Nephron progenitor cell (in vitro differentiated cells): ENCODE data around the gene ABCA12.

Experiments used
- DNase-seq: peaks from one replicate; pipeline ENCODE4 v3.0.0; 2021
- H3K27ac Mint-ChIP-seq: 2 replicates; pipeline ENCODE4 v1.8.0; 2021; ENCODE audit warnings: mild to moderate bottlenecking, moderate library complexity, mixed read lengths
- H3K27me3 Mint-ChIP-seq: 2 replicates; pipeline ENCODE4 v1.8.0; 2021; ENCODE audit warnings: mild to moderate bottlenecking, low read depth, mixed read lengths; ENCODE audit not compliant: poor library complexity
- H3K36me3 Mint-ChIP-seq: 2 replicates; pipeline ENCODE4 v1.8.0; 2021; ENCODE audit warnings: low read depth, mixed read lengths
- H3K4me1 Mint-ChIP-seq: 2 replicates; pipeline ENCODE4 v1.8.0; 2021; ENCODE audit warnings: mixed read lengths
- H3K4me3 Mint-ChIP-seq: 2 replicates; pipeline ENCODE4 v1.8.0; 2021; ENCODE audit warnings: mild to moderate bottlenecking, moderate library complexity, mixed read lengths
- H3K9me3 Mint-ChIP-seq: 2 replicates; pipeline ENCODE4 v1.8.0; 2021; ENCODE audit warnings: mild to moderate bottlenecking, moderate library complexity, mixed read lengths
- TF ChIP-seq, protein P1 (sequence below): fragments of 200-600 bp; sonication (generic); IDR thresholded peaks from 2 replicates; pipeline ENCODE4 v1.5.0; 2021; ENCODE audit warnings: antibody characterized with exemption

ABCA12 gene

DNA sequence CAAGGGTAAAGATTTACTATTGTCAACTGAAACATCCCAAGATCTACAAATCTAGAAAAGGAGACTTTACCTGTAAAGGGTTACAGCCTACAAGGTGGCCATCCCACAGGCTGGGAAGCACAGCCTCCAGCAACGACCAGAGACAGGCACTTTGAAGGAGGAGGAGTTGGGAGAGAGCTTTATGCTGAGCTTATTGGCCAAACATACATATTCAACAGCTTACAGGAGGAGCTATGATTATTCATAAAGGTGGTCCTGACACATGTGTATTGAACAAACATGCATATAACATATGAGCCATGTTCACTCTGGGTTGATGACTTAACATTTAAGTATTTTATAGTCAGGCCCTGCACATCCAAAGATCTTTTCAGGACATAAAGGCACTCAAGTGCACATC lies 11.1 kb upstream of the ABCA12 start:
- H3K9me3 Mint-ChIP-seq, result no peaks in the 10 kb centered on the region

DNA sequence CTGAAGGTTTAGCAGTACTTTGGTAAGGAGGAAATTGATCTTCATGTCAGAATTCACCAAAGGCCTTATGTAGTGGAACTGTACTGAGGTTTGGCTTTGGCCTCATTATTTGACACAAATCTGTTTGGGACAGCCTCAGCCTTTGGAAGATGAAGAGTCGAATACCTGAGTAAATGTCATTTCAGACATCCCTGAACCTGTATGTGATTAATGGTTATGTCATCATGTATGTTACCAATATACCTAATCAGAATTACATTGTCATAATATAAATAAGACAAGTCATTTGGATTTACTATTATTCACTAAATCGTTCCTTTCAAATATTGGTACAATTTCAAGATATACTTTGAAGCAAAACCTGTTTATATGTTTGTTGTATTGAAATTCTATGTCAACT lies 10.6 kb upstream of the ABCA12 start:
- H3K9me3 Mint-ChIP-seq, result no peaks in the 10 kb centered on the region
- DNase-seq, result no peak
- H3K4me3 Mint-ChIP-seq, result no peak overlapping the region
- H3K4me1 Mint-ChIP-seq, result no peaks in the 10 kb centered on the region
- H3K27me3 Mint-ChIP-seq, result no peaks in the 10 kb centered on the region
- no peak overlapping the region for H3K27ac Mint-ChIP-seq
- no peaks in the 10 kb centered on the region for H3K36me3 Mint-ChIP-seq
- TF ChIP-seq, protein P1, sequence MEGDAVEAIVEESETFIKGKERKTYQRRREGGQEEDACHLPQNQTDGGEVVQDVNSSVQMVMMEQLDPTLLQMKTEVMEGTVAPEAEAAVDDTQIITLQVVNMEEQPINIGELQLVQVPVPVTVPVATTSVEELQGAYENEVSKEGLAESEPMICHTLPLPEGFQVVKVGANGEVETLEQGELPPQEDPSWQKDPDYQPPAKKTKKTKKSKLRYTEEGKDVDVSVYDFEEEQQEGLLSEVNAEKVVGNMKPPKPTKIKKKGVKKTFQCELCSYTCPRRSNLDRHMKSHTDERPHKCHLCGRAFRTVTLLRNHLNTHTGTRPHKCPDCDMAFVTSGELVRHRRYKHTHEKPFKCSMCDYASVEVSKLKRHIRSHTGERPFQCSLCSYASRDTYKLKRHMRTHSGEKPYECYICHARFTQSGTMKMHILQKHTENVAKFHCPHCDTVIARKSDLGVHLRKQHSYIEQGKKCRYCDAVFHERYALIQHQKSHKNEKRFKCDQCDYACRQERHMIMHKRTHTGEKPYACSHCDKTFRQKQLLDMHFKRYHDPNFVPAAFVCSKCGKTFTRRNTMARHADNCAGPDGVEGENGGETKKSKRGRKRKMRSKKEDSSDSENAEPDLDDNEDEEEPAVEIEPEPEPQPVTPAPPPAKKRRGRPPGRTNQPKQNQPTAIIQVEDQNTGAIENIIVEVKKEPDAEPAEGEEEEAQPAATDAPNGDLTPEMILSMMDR, result no peak

More for the DNA sequence above, 11.1 kb upstream of the ABCA12 start:
- no peaks in the 10 kb centered on the region for H3K36me3 Mint-ChIP-seq
- TF ChIP-seq, protein P1, result no peak
- H3K27me3 Mint-ChIP-seq, result no peaks in the 10 kb centered on the region
- no peak overlapping the region for H3K4me3 Mint-ChIP-seq
- H3K4me1 Mint-ChIP-seq, result no peaks in the 10 kb centered on the region
- DNase-seq, result no peak
- H3K27ac Mint-ChIP-seq, result no peak overlapping the region

DNA sequence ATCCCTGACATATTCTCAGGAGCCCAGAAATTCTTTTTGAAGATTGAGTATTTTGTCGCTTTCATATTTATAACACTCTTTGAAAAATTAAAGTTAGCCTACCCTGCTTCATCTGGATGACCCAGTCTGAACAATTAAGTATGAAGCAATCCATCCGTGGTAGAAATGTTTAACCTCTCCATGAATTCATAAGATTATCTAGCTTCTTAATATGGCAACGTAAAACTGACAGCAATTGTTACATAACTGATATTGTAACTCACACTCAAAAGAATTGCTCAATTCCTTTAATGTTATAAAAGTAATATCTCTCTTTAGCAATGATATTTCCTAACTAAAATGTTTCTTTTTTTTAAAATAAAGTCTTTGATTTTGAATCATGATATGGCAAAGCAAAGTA lies 7.2 kb upstream of the ABCA12 start:
- Mint-ChIP-seq H3K4me1 (no peaks in the 10 kb centered on the region), H3K4me3 (no peak overlapping the region), H3K36me3 (no peaks in the 10 kb centered on the region), H3K27ac (no peak overlapping the region), H3K9me3 (no peaks in the 10 kb centered on the region), H3K27me3 (no peaks in the 10 kb centered on the region)
- TF ChIP-seq, protein P1, result no peak
- no peak for DNase-seq

DNA sequence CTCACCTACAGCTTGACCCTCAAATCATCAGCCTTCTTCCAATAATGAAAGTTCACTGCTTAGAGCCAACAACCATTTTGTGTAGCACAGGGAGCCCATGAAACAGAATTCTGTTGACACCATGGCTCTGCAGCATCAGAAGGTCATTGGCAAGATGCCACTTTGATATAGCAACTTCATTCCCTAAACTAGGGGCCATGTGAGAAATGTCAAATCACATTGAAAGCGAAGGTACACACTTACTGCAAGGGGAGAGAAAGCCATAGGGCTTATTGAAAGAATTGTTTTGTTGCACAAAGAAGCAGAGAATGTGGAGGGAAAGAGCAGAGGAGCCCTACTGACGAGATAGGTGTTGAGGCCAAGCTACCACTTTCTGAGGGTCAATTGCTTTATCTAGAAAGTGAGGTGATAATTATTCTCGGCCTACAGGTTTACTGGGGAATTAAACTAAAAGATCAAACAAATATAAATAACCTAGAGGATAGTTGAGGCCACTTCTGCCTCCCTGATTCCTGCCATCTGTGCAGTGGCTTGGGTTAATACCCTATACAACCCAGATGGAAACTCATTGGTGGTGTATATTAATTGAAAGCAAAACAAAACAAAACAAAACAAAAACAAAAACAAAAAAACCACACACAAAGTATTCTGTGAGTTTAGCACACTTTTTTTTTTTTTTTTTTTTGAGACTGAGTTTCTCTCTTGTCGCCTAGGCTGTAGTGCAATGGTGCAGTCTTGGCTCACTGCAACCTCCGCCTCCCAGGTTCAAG lies 5.9 kb upstream of the ABCA12 start:
- no peaks in the 10 kb centered on the region for H3K4me1 Mint-ChIP-seq
- no peak overlapping the region for H3K4me3 Mint-ChIP-seq
- DNase-seq, result no peak
- no peaks in the 10 kb centered on the region for H3K9me3 Mint-ChIP-seq
- TF ChIP-seq, protein P1, result no peak
- H3K36me3 Mint-ChIP-seq, result no peaks in the 10 kb centered on the region
- peaks cover 2% of the 10 kb centered on the region for H3K27me3 Mint-ChIP-seq
- no peak overlapping the region for H3K27ac Mint-ChIP-seq

DNA sequence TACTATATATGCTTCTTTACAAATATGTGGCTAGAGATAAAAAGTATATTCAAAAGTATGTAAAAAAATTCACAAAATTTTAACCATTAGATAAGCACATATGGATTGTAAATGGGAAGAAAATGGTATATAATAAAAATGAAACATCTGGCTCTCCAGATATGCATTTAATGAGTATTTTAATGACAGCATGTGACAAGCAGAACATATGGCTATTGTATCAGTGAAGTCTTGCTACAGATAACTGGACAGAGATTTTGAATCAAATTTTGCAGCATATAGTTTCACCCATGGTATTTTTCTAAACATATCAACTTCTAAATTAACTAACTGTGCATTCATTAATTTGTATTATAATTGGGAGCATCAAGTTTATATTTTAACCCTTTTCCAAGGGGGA lies 5.0 kb upstream of the ABCA12 start:
- Mint-ChIP-seq H3K9me3 (no peaks in the 10 kb centered on the region), H3K4me3 (no peak overlapping the region), H3K4me1 (peaks cover 2% of the 10 kb centered on the region), H3K27me3 (peaks cover 3% of the 10 kb centered on the region), H3K36me3 (no peaks in the 10 kb centered on the region), H3K27ac (no peak overlapping the region)
- no peak for DNase-seq
- TF ChIP-seq, protein P1, result no peak

DNA sequence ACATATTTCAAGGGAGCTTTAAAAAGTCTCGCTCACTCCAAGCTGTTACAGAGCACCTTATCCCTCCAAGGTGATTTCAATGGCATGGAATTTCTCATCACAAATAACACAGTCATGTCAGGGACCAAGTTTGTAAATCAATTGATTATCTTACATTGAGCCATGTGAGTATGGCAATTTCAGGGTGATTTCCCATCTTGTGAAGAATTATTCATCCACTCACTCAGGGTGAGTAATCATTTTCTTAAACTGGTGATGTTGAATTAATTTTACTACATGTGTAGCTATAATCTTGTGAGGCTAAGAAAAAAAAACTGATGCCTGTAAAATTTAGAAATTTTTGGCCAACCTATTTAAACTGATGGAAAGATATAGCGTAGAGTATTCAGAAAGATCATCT lies 3.3 kb upstream of the ABCA12 start:
- Mint-ChIP-seq H3K9me3 (no peaks in the 10 kb centered on the region), H3K27ac (no peak overlapping the region), H3K27me3 (peaks cover 3% of the 10 kb centered on the region), H3K36me3 (no peaks in the 10 kb centered on the region), H3K4me1 (peaks cover 11% of the 10 kb centered on the region), H3K4me3 (no peak overlapping the region)
- no peak for DNase-seq
- TF ChIP-seq, protein P1, result no peak
